Amniotic epithelial cell (primary cell): ENCODE measurements around the gene FBXO11.

ENCODE experiments used
- DNase-seq: peaks from one replicate; pipeline ENCODE4 v3.0.0-alpha.2; 2010; ENCODE audit warnings: low read depth

FBXO11 gene

GRCh38 chr2:47849368-47849767, 56.9 kb downstream of the FBXO11 start:
- no peak for DNase-seq

GRCh38 chr2:47844162-47844561, 62.1 kb downstream of the FBXO11 start:
- DNase-seq, result no peak

GRCh38 chr2:47843407-47843806, 62.9 kb downstream of the FBXO11 start:
- no peak for DNase-seq

GRCh38 chr2:47842846-47843245, 63.5 kb downstream of the FBXO11 start:
- DNase-seq, result no peak

- no peak for DNase-seq
Observed at GRCh38 chr2:47838686-47839085, 67.6 kb downstream of the FBXO11 start.

- no peak for DNase-seq
Observed at GRCh38 chr2:47838249-47838648, 68.0 kb downstream of the FBXO11 start.

- no peak for DNase-seq
Observed at GRCh38 chr2:47833516-47833968, 72.8 kb downstream of the FBXO11 start.

- no peak for DNase-seq
Observed at GRCh38 chr2:47822518-47822917, 83.8 kb downstream of the FBXO11 start.

- no peak for DNase-seq
Observed at GRCh38 chr2:47819834-47820233, 86.5 kb downstream of the FBXO11 start.

GRCh38 chr2:47818777-47819176, 87.5 kb downstream of the FBXO11 start:
- no peak for DNase-seq

- no peak for DNase-seq
Observed at GRCh38 chr2:47815764-47816163, 90.5 kb downstream of the FBXO11 start.

- DNase-seq, result no peak
Observed at GRCh38 chr2:47811668-47812067, 94.6 kb downstream of the FBXO11 start.

- no peak for DNase-seq
Observed at GRCh38 chr2:47810850-47811249, 95.4 kb downstream of the FBXO11 start.

- no peak for DNase-seq
Observed at GRCh38 chr2:47809903-47810302, 96.4 kb downstream of the FBXO11 start.

- DNase-seq, result no peak
Observed at GRCh38 chr2:47808614-47809013, 97.7 kb downstream of the FBXO11 start.

GRCh38 chr2:47805850-47806249, 100.4 kb downstream of the FBXO11 start:
- no peak for DNase-seq

- no peak for DNase-seq
Observed at GRCh38 chr2:47803770-47804169, 102.5 kb downstream of the FBXO11 start.

- DNase-seq, result no peak
Observed at GRCh38 chr2:47803363-47803762, 102.9 kb downstream of the FBXO11 start.

GRCh38 chr2:47801118-47801517, 105.2 kb downstream of the FBXO11 start:
- DNase-seq, result no peak

GRCh38 chr2:47799031-47799609, 107.2 kb downstream of the FBXO11 start:
- no peak for DNase-seq

- no peak for DNase-seq
Observed at GRCh38 chr2:47798631-47799030, 107.7 kb downstream of the FBXO11 start.

GRCh38 chr2:47796090-47796697, 110.1 kb downstream of the FBXO11 start:
- DNase-seq, result no peak

- peak; percentile 74 for DNase-seq
Observed at GRCh38 chr2:47785986-47786385, 120.3 kb downstream of the FBXO11 start.

GRCh38 chr2:47784352-47784851, 121.9 kb downstream of the FBXO11 start:
- DNase-seq, result peak; percentile 33
